Smooth muscle cell of the brain vasculature (primary cell): ENCODE results near the gene RAB19.
"Not testable (repeated sequence)": the region's sequence is repeated elsewhere in the genome, so short reads cannot be mapped to it uniquely, and the experiment has no call there.

Experiments used
- DNase-seq: peaks from one replicate; pipeline ENCODE4 v3.0.0-alpha.2; 2012; ENCODE audit warnings: low read depth, low spot score

The RAB19 gene

GRCh38 chr7:140453785-140454656, 50.2 kb downstream of the RAB19 start:
- DNase-seq, result not testable (repeated sequence)

GRCh38 chr7:140454657-140455015, 50.8 kb downstream of the RAB19 start:
- no peak for DNase-seq

- DNase-seq, result no peak
Observed at GRCh38 chr7:140455743-140456142, 51.9 kb downstream of the RAB19 start.

- DNase-seq, result no peak
Observed at GRCh38 chr7:140456551-140457051, 52.7 kb downstream of the RAB19 start.

- no peak for DNase-seq
Observed at GRCh38 chr7:140458201-140458600, 54.3 kb downstream of the RAB19 start.

GRCh38 chr7:140458916-140459315, 55.1 kb downstream of the RAB19 start:
- no peak for DNase-seq

- DNase-seq, result no peak
Observed at GRCh38 chr7:140463111-140463510, 59.3 kb downstream of the RAB19 start.

- no peak for DNase-seq
Observed at GRCh38 chr7:140475747-140476333, 72.0 kb downstream of the RAB19 start.

- DNase-seq, result no peak
Observed at GRCh38 chr7:140476698-140477261, 72.9 kb downstream of the RAB19 start.
